Hepatocyte (in vitro differentiated cells): ENCODE measurements around the gene EEFSEC. TPM values are rescaled to one million over a fixed set of nuclear protein-coding genes. Genes with fewer than 3 reads are reported as not detected.

Experiments used
- DNase-seq: peaks from one replicate; pipeline ENCODE4 v3.0.0-alpha.2; 2016; ENCODE audit warnings: low spot score
- H2AFZ ChIP-seq: fragments of 200-600 bp; sonication (generic); 2 replicates; pipeline ENCODE4 v1.6.0; 2016; ENCODE audit warnings: antibody characterized with exemption, mild to moderate bottlenecking
- H3K27ac ChIP-seq: fragments of 200-600 bp; sonication (generic); 2 replicates; pipeline ENCODE4 v1.5.1; 2016; ENCODE audit warnings: mild to moderate bottlenecking
- H3K27me3 ChIP-seq: fragments of 200-600 bp; sonication (generic); 2 replicates; pipeline ENCODE4 v1.6.1; 2016
- H3K36me3 ChIP-seq: fragments of 200-600 bp; sonication (generic); replicated peaks from 2 replicates; pipeline ENCODE4 v1.5.1; 2016; ENCODE audit warnings: low read depth; ENCODE audit not compliant: insufficient read depth
- H3K4me1 ChIP-seq: fragments of 200-600 bp; sonication (generic); 2 replicates; pipeline ENCODE4 v1.5.1; 2016; ENCODE audit warnings: mild to moderate bottlenecking, moderate library complexity; ENCODE audit not compliant: insufficient read depth
- H3K4me2 ChIP-seq: fragments of 200-600 bp; sonication (generic); 2 replicates; pipeline ENCODE4 v1.6.0; 2016
- H3K4me3 ChIP-seq: fragments of 200-600 bp; sonication (generic); 2 replicates; pipeline ENCODE4 v1.5.1; 2016; ENCODE audit warnings: mild to moderate bottlenecking
- H3K79me2 ChIP-seq: fragments of 200-600 bp; sonication (generic); 2 replicates; pipeline ENCODE4 v1.6.0; 2017; ENCODE audit warnings: mild to moderate bottlenecking
- H3K9me2 ChIP-seq: fragments of 200-600 bp; sonication (generic); replicated peaks from 2 replicates; pipeline ENCODE4 v1.6.0; 2017; ENCODE audit warnings: mild to moderate bottlenecking; ENCODE audit not compliant: insufficient read depth
- H3K9me3 ChIP-seq: fragments of 200-600 bp; sonication (generic); 2 replicates; pipeline ENCODE4 v1.5.1; 2016; ENCODE audit warnings: low read depth, mild to moderate bottlenecking
- H4K20me1 ChIP-seq: fragments of 200-600 bp; sonication (generic); 2 replicates; pipeline ENCODE4 v1.6.0; 2016; ENCODE audit warnings: mild to moderate bottlenecking; ENCODE audit not compliant: insufficient read depth, poor library complexity, severe bottlenecking
- CTCF ChIP-seq: fragments of 200-600 bp; sonication (generic); IDR thresholded peaks from 2 replicates; pipeline ENCODE4 v1.5.1; 2016; ENCODE audit warnings: antibody characterized with exemption, mild to moderate bottlenecking; ENCODE audit not compliant: poor library complexity
- EZH2 ChIP-seq: fragments of 200-600 bp; sonication (generic); IDR thresholded peaks from 2 replicates; pipeline ENCODE4 v1.6.1; 2016; ENCODE audit warnings: antibody characterized with exemption, mild to moderate bottlenecking, borderline replicate concordance
- EZH2phosphoT487 ChIP-seq: fragments of 200-600 bp; sonication (generic); IDR thresholded peaks from one replicate; pipeline ENCODE4 v1.6.1; 2018; ENCODE audit warnings: antibody characterized with exemption, mild to moderate bottlenecking, low read depth, moderate library complexity; ENCODE audit not compliant: unreplicated experiment, severe bottlenecking
- WGBS: methylation state at CpG from one replicate; pipeline ENCODE4 v1.1.6; 2016; ENCODE audit warnings: low lambda C conversion rate; ENCODE audit errors: missing lambda C conversion rate; 5-methylcytosine and 5-hydroxymethylcytosine counted together
- polyA plus RNA-seq: library from polyadenylated mRNA; unstranded; fragments of >200 nt; fragmentation: Nextera tagmentation; extraction: Ambion mirVana; gene quantifications from 2 replicates; pipeline ENCODE4 v1.2.1, GENCODE V29; 2016
- total RNA-seq: library from RNA; depleted of rRNA; stranded (reverse); fragments of >200 nt; gene quantifications from 2 replicates; pipeline ENCODE4 v1.2.3, GENCODE V29; 2014

Gene EEFSEC
- total and polyA plus RNA-seq, 2 experiments from 2014 or later = 9.8 to 17.5 TPM

DNA sequence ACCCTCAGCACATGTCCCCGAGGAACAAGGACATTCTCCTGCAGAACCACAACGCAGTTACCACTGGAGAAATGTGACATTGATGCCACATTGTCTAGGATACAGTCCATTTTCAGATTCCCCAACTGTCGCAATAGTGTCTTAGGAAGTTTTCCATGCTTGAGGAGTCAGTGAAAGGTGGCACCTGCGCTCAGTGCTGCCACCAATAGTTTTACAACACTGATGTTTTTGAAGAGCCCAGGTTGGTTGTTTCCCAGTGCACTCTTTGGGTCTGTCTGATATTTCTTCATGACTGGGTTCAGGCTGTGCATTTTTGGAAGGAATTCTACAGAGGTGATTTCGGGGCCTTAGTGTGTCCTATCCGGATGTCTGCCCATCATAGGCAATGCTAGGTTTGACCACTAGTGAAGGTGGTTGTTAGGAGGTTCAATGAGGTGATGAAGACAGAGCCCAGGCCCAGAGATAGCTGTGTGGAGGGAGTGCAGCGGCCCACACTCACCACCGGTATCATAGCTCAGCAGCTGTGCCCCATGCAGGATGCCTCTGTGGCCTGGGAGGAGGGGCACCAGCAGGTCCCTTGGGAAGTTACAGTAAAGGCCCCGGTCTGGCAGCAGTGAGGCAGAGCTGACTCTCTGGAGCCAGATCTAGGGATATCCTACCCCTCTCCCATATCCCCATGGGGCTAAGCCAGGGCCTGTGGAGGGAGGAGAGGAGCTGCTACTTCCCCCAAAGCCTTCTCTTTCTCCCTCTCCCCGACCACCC, 216.8 kb downstream of the EEFSEC start:
- Histone ChIP-seq H3K27me3 (no peaks in the 10 kb centered on the region), H3K9me3 (no peaks in the 10 kb centered on the region), H3K9me2 (no peaks in the 10 kb centered on the region), H3K27ac (no peak overlapping the region), H3K79me2 (no peaks in the 10 kb centered on the region), H3K4me3 (no peak overlapping the region), H3K4me2 (no peak overlapping the region), H2AFZ (no peak overlapping the region), H4K20me1 (no peaks in the 10 kb centered on the region), H3K4me1 (no peaks in the 10 kb centered on the region), H3K36me3 (no peaks in the 10 kb centered on the region)
- DNase-seq = no peak
- 89% methylated on average over 9 of the region's 10 CpGs for WGBS
- TF ChIP-seq EZH2phosphoT487 (no peak), CTCF (no peak), EZH2 (no peak)

DNA sequence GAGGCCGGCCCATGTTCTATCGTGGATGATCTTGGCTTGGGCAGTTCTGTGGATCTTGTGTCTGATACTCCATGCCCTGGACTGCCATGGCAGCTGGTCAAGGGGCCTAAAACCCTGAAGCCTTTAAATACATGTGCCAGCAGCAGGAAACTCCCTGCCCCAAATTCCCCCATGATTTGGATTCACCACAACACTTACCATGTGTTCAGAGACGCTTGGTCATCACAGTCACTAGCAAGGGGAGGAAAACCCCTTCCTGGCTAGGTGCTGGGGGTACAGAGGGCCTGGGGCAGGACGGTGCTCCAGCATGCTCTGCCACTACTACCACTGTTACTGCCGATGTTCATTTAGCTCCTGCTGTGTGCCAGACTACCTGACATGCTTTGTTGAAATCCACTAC, 219.0 kb downstream of the EEFSEC start:
- no peak overlapping the region for H2AFZ ChIP-seq
- no peaks in the 10 kb centered on the region for H3K36me3 ChIP-seq
- no peaks in the 10 kb centered on the region for H3K79me2 ChIP-seq
- H3K9me2 ChIP-seq = no peaks in the 10 kb centered on the region
- no peak overlapping the region for H3K4me2 ChIP-seq
- H3K27me3 ChIP-seq = no peaks in the 10 kb centered on the region
- TF ChIP-seq EZH2phosphoT487 (no peak), CTCF (no peak), EZH2 (no peak)
- 96% methylated on average over 5 of the region's 5 CpGs for WGBS
- H3K4me1 ChIP-seq = no peaks in the 10 kb centered on the region
- DNase-seq = no peak
- no peak overlapping the region for H3K27ac ChIP-seq
- H4K20me1 ChIP-seq = no peaks in the 10 kb centered on the region
- H3K4me3 ChIP-seq = no peak overlapping the region
- H3K9me3 ChIP-seq = no peaks in the 10 kb centered on the region

DNA sequence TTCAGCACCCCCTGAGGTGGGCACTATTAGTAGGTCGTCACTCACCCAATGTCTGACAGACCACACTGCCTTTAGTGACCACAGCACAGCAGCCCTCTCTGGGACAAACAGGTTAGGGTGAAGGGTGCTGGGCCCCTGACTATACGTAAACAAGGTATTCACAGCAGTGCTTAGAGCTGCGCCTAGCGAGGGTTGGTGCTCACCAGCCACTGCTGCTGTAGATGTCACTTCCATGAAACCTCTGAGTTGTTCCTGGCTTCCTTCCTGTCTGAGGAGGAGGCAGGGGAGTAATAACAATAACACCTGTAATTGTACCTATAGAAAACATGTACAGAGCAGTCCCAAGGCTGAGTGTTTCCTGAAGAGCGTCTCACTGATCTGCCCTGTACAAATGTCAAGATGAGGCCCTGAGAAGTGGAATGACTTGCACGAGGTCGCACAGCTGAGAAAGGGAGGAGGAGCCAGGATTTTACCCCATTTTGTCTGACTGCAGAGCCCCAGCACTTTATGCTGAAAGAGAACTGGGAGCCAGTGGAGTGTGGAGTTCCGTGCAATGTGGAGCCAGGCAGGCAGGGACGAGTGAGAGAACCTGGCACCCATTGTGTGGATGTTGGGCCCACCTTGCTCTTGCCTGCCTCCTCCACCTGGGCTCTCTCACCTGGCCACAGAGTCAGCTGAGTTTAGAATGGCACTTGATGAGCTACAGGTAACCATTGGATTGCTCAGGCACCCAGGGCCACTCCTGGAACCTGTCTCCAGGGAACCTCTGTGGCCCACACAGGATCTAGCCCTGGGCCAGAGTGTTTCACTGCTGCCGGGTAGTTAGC, 219.6 kb downstream of the EEFSEC start:
- Histone ChIP-seq H3K79me2 (no peaks in the 10 kb centered on the region), H3K27ac (no peak overlapping the region), H3K9me3 (no peaks in the 10 kb centered on the region), H4K20me1 (no peaks in the 10 kb centered on the region), H3K9me2 (no peaks in the 10 kb centered on the region), H3K4me2 (no peak overlapping the region), H3K36me3 (no peaks in the 10 kb centered on the region), H3K27me3 (no peaks in the 10 kb centered on the region), H3K4me3 (no peak overlapping the region), H3K4me1 (no peaks in the 10 kb centered on the region), H2AFZ (no peak overlapping the region)
- DNase-seq = no peak
- no peak for TF ChIP-seq EZH2
- TF ChIP-seq EZH2phosphoT487 = no peak
- TF ChIP-seq CTCF = no peak
- 90% methylated on average over 10 of the region's 10 CpGs for WGBS
